NT2/D1 (cell line): ENCODE data around the gene CEP131.

Source experiments
- SUZ12 ChIP-seq: IDR thresholded peaks from 2 replicates; pipeline ENCODE4 v1.6.1; 2011; ENCODE audit not compliant: insufficient read length, insufficient read depth; ENCODE audit errors: extremely low read depth
- YY1 ChIP-seq: IDR thresholded peaks from 2 replicates; pipeline ENCODE4 v1.6.1; 2011; ENCODE audit not compliant: insufficient read length, insufficient read depth
- ZNF274 ChIP-seq: IDR thresholded peaks from 2 replicates; pipeline ENCODE4 v1.6.1; 2011; ENCODE audit warnings: mild to moderate bottlenecking, low read depth, low read length

DNA sequence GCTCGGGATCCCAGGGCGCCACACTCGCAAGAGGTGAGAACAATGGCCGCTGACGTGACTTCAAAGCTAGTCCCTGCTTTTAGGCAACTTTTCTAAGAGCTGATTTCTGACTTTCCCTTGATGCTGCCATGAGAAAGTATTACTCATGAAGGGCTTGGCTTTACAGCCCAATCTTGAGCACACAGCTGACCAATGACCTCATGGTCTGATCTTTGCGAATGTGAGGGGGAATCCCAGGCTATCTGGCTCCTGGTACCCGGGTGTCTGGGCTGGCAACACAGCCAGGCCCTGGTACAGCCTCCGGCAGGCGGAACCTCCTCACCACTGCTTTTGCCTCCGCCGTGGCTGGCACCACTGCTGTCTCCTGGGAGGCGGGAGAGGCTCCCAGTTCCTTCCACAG is 33.9 kb upstream of the CEP131 start:
- TF ChIP-seq YY1 (no peak), SUZ12 (no peak), ZNF274 (no peak)
